ENCODE data around the gene FBLN5. TPM values are rescaled to one million over a fixed set of nuclear protein-coding genes. Genes with fewer than 3 reads are reported as not detected.

FBLN5 gene
- total and polyA plus RNA-seq, 2 donors (not counting 1 experiment from before 2014, with no cell fraction given), result 33.4 to 47.5 TPM

- Histone ChIP-seq H3K27ac (ENCODE audit: insufficient read depth, low read length) (no peak overlapping the region), H3K9me3 (ENCODE audit: control insufficient read depth, insufficient read depth, low read depth, low read length) (no peaks in the 10 kb centered on the region), H4K20me1 (ENCODE audit: control insufficient read depth, extremely low read depth, insufficient read depth, low read length) (no peaks in the 10 kb centered on the region), H3K9ac (ENCODE audit: insufficient read depth, low read length) (no peak overlapping the region), H3K4me1 (ENCODE audit: control insufficient read depth, extremely low read depth, insufficient read depth, low read length) (no peaks in the 10 kb centered on the region), H2AFZ (ENCODE audit: low read length) (no peak overlapping the region), H3K4me2 (ENCODE audit: extremely low read depth, insufficient read depth, low read length) (no peak overlapping the region), H3K27me3 (ENCODE audit: control insufficient read depth, insufficient read depth, low read length) (no peaks in the 10 kb centered on the region), H3K79me2 (ENCODE audit: control insufficient read depth, insufficient read depth, low read length) (no peaks in the 10 kb centered on the region), H3K4me3 (replicated peaks in 1 of 4; ENCODE audit: control extremely low read depth in 1 of 4, insufficient read depth in 1 of 4, low read depth in 3 of 4, low read length in 4 of 4) (no peak overlapping the region), H3K36me3 (ENCODE audit: control insufficient read depth, insufficient read depth, low read length) (peaks cover 5% of the 10 kb centered on the region)
- no peak for TF ChIP-seq EZH2 (IDR thresholded peaks at IDR 0.05; ENCODE audit: low read length, missing control alignments)
- no peak for TF ChIP-seq CTCF (conservative IDR thresholded peaks at IDR 0.05 in 1 of 2, IDR thresholded peaks at IDR 0.05 in 1 of 2; ENCODE audit: low read depth in 1 of 2, low read length in 2 of 2)
- no peak for DNase-seq (ENCODE audit: low read depth in 2 of 2)
These were observed 61.7 kb downstream of the FBLN5 start for GRCh38 chr14:91885839-91886238.

GRCh38 chr14:91885113-91885712 is 62.3 kb downstream of the FBLN5 start:
- H3K27ac ChIP-seq (ENCODE audit: insufficient read depth, low read length), result no peak overlapping the region
- no peaks in the 10 kb centered on the region for H3K4me1 ChIP-seq (ENCODE audit: control insufficient read depth, extremely low read depth, insufficient read depth, low read length)
- DNase-seq (ENCODE audit: low read depth in 2 of 2), result peak in 1 of 2 donors; percentile 50
- no peaks in the 10 kb centered on the region for H3K27me3 ChIP-seq (ENCODE audit: control insufficient read depth, insufficient read depth, low read length)
- no peaks in the 10 kb centered on the region for H3K9me3 ChIP-seq (ENCODE audit: control insufficient read depth, insufficient read depth, low read depth, low read length)
- no peak overlapping the region for H3K9ac ChIP-seq (ENCODE audit: insufficient read depth, low read length)
- H4K20me1 ChIP-seq (ENCODE audit: control insufficient read depth, extremely low read depth, insufficient read depth, low read length), result no peaks in the 10 kb centered on the region
- H3K4me2 ChIP-seq (ENCODE audit: extremely low read depth, insufficient read depth, low read length), result no peak overlapping the region
- no peaks in the 10 kb centered on the region for H3K79me2 ChIP-seq (ENCODE audit: control insufficient read depth, insufficient read depth, low read length)
- TF ChIP-seq EZH2 (IDR thresholded peaks at IDR 0.05; ENCODE audit: low read length, missing control alignments) (no peak), CTCF (conservative IDR thresholded peaks at IDR 0.05 in 1 of 2, IDR thresholded peaks at IDR 0.05 in 1 of 2; ENCODE audit: low read depth in 1 of 2, low read length in 2 of 2) (no peak)
- peaks cover 3% of the 10 kb centered on the region for H3K36me3 ChIP-seq (ENCODE audit: control insufficient read depth, insufficient read depth, low read length)
- no peak overlapping the region for H3K4me3 ChIP-seq (replicated peaks in 1 of 4; ENCODE audit: control extremely low read depth in 1 of 4, insufficient read depth in 1 of 4, low read depth in 3 of 4, low read length in 4 of 4)
- H2AFZ ChIP-seq (ENCODE audit: low read length), result no peak overlapping the region

GRCh38 chr14:91884664-91885063 is 62.8 kb downstream of the FBLN5 start:
- Histone ChIP-seq H3K4me1 (ENCODE audit: control insufficient read depth, extremely low read depth, insufficient read depth, low read length) (no peaks in the 10 kb centered on the region), H3K4me3 (replicated peaks in 1 of 4; ENCODE audit: control extremely low read depth in 1 of 4, insufficient read depth in 1 of 4, low read depth in 3 of 4, low read length in 4 of 4) (no peak overlapping the region), H3K36me3 (ENCODE audit: control insufficient read depth, insufficient read depth, low read length) (peaks cover 3% of the 10 kb centered on the region), H3K9ac (ENCODE audit: insufficient read depth, low read length) (no peak overlapping the region), H3K4me2 (ENCODE audit: extremely low read depth, insufficient read depth, low read length) (no peak overlapping the region), H2AFZ (ENCODE audit: low read length) (no peak overlapping the region), H3K9me3 (ENCODE audit: control insufficient read depth, insufficient read depth, low read depth, low read length) (no peaks in the 10 kb centered on the region), H3K27me3 (ENCODE audit: control insufficient read depth, insufficient read depth, low read length) (no peaks in the 10 kb centered on the region), H3K79me2 (ENCODE audit: control insufficient read depth, insufficient read depth, low read length) (no peaks in the 10 kb centered on the region), H3K27ac (ENCODE audit: insufficient read depth, low read length) (no peak overlapping the region), H4K20me1 (ENCODE audit: control insufficient read depth, extremely low read depth, insufficient read depth, low read length) (no peaks in the 10 kb centered on the region)
- DNase-seq (ENCODE audit: low read depth in 2 of 2), result no peak
- TF ChIP-seq EZH2 (IDR thresholded peaks at IDR 0.05; ENCODE audit: low read length, missing control alignments), result no peak
- no peak for TF ChIP-seq CTCF (conservative IDR thresholded peaks at IDR 0.05 in 1 of 2, IDR thresholded peaks at IDR 0.05 in 1 of 2; ENCODE audit: low read depth in 1 of 2, low read length in 2 of 2)

Data from fibroblast of lung (primary cell).